K562 (cell line): Measurements from ENCODE around the gene MILR1. TPM values are rescaled to one million over a fixed set of nuclear protein-coding genes. Genes with fewer than 3 reads are reported as not detected.

Experiments
- ATAC-seq: fragments of 200-7000 bp; cut with Tn5 transposase; 3 replicates; pipeline ENCODE4 v1.9.1; 2020; ENCODE audit warnings: moderate library complexity
- BruUV-seq: library from RNA; stranded (reverse); fragments of 400-500 nt; replicated peaks from 2 replicates; lab custom pipeline; 2021; lab: Mats Ljungman, UMichigan
- CTCF ChIA-PET: fragments of 300-600 bp; formaldehyde crosslinking; extraction: SDS; loops from one replicate; lab custom pipeline; 2021; ENCODE audit warnings: low intra/inter-chr PET ratio; lab: Yijun Ruan, JAX
- POLR2A ChIA-PET: fragments of 300-600, 350-650 bp; sonication (Branson Sonifier 250); formaldehyde crosslinking; extraction: SDS; loops from one replicate; lab custom pipeline; 2021; ENCODE audit warnings: antibody characterized with exemption, inconsistent platforms; lab: Yijun Ruan, JAX
- DNase-seq, 4 experiments: peaks; one replicate each; pipeline versions ENCODE4 v3.0.0 to v3.0.0-alpha.2; 2011 to 2018; ENCODE audit warnings: low spot score in 3 of 4, mixed read lengths in 3 of 4; ENCODE audit errors: extremely low read depth in 1 of 4
- FAIRE-seq: peaks from 2 replicates; lab custom pipeline; 2011; peaks lifted over from hg19 to GRCh38; lab: Jason Lieb, UNC
- H2AFZ ChIP-seq: 2 replicates; pipeline ENCODE4 v1.6.0; 2011; ENCODE audit warnings: low read depth, low read length, control low read depth, inconsistent platforms
- H3K27ac ChIP-seq: fragments of 200-600 bp; 3 replicates; pipeline ENCODE4 v1.8.0; 2011; ENCODE audit warnings: low read depth, mild to moderate bottlenecking, control low read depth, inconsistent platforms, low read length, moderate library complexity, mixed read lengths; ENCODE audit errors: extremely low read depth
- H3K27me3 ChIP-seq, 2 experiments: fragments of 300-600 bp in 1 of 2; 2 replicates in 1 of 2; 3 replicates in 1 of 2; pipeline versions ENCODE4 v1.6.0 to v1.8.0; 2011; ENCODE audit warnings: inconsistent platforms in 2 of 2, low read length in 2 of 2, mild to moderate bottlenecking in 1 of 2, mixed read lengths in 1 of 2, moderate library complexity in 1 of 2; ENCODE audit not compliant: control insufficient read depth in 2 of 2, insufficient read depth in 2 of 2
- H3K36me3 ChIP-seq: fragments of 300-600 bp; 3 replicates; pipeline ENCODE4 v1.8.0; 2011; ENCODE audit warnings: mild to moderate bottlenecking, low read length, inconsistent platforms; ENCODE audit not compliant: control insufficient read depth, insufficient read depth
- H3K4me1 ChIP-seq, 2 experiments: fragments of 200-600 bp in 1 of 2; replicated peaks in 1 of 2; 2 replicates in 1 of 2; 3 replicates in 1 of 2; pipeline versions ENCODE4 v1.5.1 to v1.8.0; 2011; ENCODE audit warnings: inconsistent platforms in 2 of 2, low read length in 2 of 2, mild to moderate bottlenecking in 1 of 2, mixed read lengths in 1 of 2, moderate library complexity in 1 of 2; ENCODE audit not compliant: control insufficient read depth in 2 of 2, insufficient read depth in 2 of 2
- H3K4me2 ChIP-seq: 2 replicates; pipeline ENCODE4 v1.6.1; 2011; ENCODE audit warnings: low read length, control low read depth, inconsistent platforms, mixed read lengths; ENCODE audit not compliant: insufficient read depth
- H3K4me3 ChIP-seq: fragments of 200-600 bp; sonication (generic), shearing (Covaris generic); 2 replicates; pipeline ENCODE4 v1.5.1; 2016; ENCODE audit warnings: control low read depth, inconsistent platforms
- H3K79me2 ChIP-seq: fragments of 200-600 bp; 3 replicates; pipeline ENCODE4 v1.8.0; 2011; ENCODE audit warnings: low read length, inconsistent platforms; ENCODE audit not compliant: control insufficient read depth, insufficient read depth
- H3K9ac ChIP-seq, 2 experiments: 2 replicates each; pipeline versions ENCODE4 v1.6.0 to v1.6.1; 2011; ENCODE audit warnings: low read depth in 2 of 2, low read length in 2 of 2, control low read depth in 1 of 2, inconsistent platforms in 1 of 2, mild to moderate bottlenecking in 1 of 2, mixed read lengths in 1 of 2; ENCODE audit not compliant: insufficient read depth in 1 of 2
- H3K9me1 ChIP-seq: one replicate; pipeline ENCODE4 v1.6.0; 2011; ENCODE audit warnings: inconsistent platforms, mild to moderate bottlenecking, low read length, moderate library complexity; ENCODE audit not compliant: control insufficient read depth, insufficient read depth
- H3K9me3 ChIP-seq: replicated peaks from 2 replicates; pipeline ENCODE4 v1.5.1; 2011; ENCODE audit warnings: low read depth, low read length, inconsistent platforms; ENCODE audit not compliant: control insufficient read depth, insufficient read depth
- H4K20me1 ChIP-seq: replicated peaks from 2 replicates; pipeline ENCODE4 v1.6.1; 2011; ENCODE audit warnings: low read length, inconsistent platforms, mixed read lengths; ENCODE audit not compliant: control insufficient read depth, insufficient read depth
- HNRNPUL1 ChIP-seq: fragments of 200-400 bp; formaldehyde crosslinking; IDR thresholded peaks from 2 replicates; pipeline ENCODE4 v1.6.1; 2017; ENCODE audit warnings: low read length
- ZEB2 ChIP-seq: fragments of 450-650 bp; IDR thresholded peaks from 2 replicates; pipeline ENCODE4 v1.6.1; 2016
- WGBS: fragments of 100-300 bp; shearing (Covaris generic); methylation state at CpG from one replicate; pipeline ENCODE4 v1.1.6; 2016; ENCODE audit warnings: low coverage, mixed read lengths; ENCODE audit not compliant: insufficient coverage; ENCODE audit errors: missing lambda C conversion rate; 5-methylcytosine and 5-hydroxymethylcytosine counted together
- in situ Hi-C: fragments of 300-500 bp; cut with MboI; formaldehyde crosslinking; loops from 4 replicates; pipeline ENCODE4 v1.15.0; 2018; ENCODE audit warnings: inconsistent platforms, mixed read lengths
- intact Hi-C: fragments of 100-400 bp; cut with micrococcal nuclease; formaldehyde crosslinking; loops from 2 replicates; pipeline ENCODE4 v1.14.2; 2022
- polyA plus RNA-seq, 8 experiments: library from polyadenylated mRNA; depleted of rRNA in 4 of 8; stranded (reverse) in 5 of 8; unstranded in 3 of 8; fragments of >200 nt; fragmentation: Nextera tagmentation in 2 of 8; fragmentation: Illumina TruSeq in 1 of 8; extraction: Ambion mirVana in 2 of 8; extraction: Trizol in 1 of 8; gene quantifications; 2 replicates each; pipeline versions ENCODE4 v1.2.1 to v1.2.3, GENCODE V29; 2011 to 2014; ENCODE audit warnings: inconsistent platforms in 1 of 8, missing spikeins in 1 of 8
- total RNA-seq, 7 experiments: library from RNA; depleted of rRNA in 6 of 7; stranded (reverse); fragments of >200 nt in 6 of 7; fragmentation: Illumina TruSeq in 2 of 7; extraction: Trizol in 2 of 7; gene quantifications; 2 replicates each; pipeline versions ENCODE4 v1.2.1 to v1.2.3, GENCODE V29; 2011 to 2021; ENCODE audit warnings: low replicate concordance in 1 of 7
- TF ChIP-seq, protein P1 (sequence below), 2 experiments: fragments of 450-650 bp; IDR thresholded peaks; 2 replicates each; pipeline ENCODE4 v1.6.1; 2018; ENCODE audit warnings: mild to moderate bottlenecking in 2 of 2, low read depth in 1 of 2; ENCODE audit not compliant: partially characterized antibody in 2 of 2

Gene MILR1
- total and polyA plus RNA-seq, 9 of the 15 experiments (the other 6 are each of a cell fraction or from before 2014, with no cell fraction given) = 3.8 to 14.1 (median 7.1) TPM

GRCh38 chr17:64503341-64503740, 54.4 kb downstream of the MILR1 start:
- TF ChIP-seq ZEB2 (no peak), HNRNPUL1 (0 out of 2 replicates have a peak, but pooled peaks have one; percentile 54)
- TF ChIP-seq, protein P1, sequence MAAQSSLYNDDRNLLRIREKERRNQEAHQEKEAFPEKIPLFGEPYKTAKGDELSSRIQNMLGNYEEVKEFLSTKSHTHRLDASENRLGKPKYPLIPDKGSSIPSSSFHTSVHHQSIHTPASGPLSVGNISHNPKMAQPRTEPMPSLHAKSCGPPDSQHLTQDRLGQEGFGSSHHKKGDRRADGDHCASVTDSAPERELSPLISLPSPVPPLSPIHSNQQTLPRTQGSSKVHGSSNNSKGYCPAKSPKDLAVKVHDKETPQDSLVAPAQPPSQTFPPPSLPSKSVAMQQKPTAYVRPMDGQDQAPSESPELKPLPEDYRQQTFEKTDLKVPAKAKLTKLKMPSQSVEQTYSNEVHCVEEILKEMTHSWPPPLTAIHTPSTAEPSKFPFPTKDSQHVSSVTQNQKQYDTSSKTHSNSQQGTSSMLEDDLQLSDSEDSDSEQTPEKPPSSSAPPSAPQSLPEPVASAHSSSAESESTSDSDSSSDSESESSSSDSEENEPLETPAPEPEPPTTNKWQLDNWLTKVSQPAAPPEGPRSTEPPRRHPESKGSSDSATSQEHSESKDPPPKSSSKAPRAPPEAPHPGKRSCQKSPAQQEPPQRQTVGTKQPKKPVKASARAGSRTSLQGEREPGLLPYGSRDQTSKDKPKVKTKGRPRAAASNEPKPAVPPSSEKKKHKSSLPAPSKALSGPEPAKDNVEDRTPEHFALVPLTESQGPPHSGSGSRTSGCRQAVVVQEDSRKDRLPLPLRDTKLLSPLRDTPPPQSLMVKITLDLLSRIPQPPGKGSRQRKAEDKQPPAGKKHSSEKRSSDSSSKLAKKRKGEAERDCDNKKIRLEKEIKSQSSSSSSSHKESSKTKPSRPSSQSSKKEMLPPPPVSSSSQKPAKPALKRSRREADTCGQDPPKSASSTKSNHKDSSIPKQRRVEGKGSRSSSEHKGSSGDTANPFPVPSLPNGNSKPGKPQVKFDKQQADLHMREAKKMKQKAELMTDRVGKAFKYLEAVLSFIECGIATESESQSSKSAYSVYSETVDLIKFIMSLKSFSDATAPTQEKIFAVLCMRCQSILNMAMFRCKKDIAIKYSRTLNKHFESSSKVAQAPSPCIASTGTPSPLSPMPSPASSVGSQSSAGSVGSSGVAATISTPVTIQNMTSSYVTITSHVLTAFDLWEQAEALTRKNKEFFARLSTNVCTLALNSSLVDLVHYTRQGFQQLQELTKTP (IDR thresholded peaks at IDR 0.05; ENCODE audit: low read depth in 1 of 2, partially characterized antibody in 2 of 2) = no peak
- DNase-seq = no peak
- intact Hi-C loops (loop anchor here (10.0 kb wide), 1 partner anchor 231 kb away; no protein-coding TSS in a partner anchor), in situ Hi-C loops (no loop called here)
- peaks cover 77% of the 10 kb centered on the region for H3K36me3 ChIP-seq
- CTCF ChIA-PET = no interaction called here
- H3K27me3 ChIP-seq = no peaks in the 10 kb centered on the region
- H2AFZ ChIP-seq = no peak overlapping the region
- H4K20me1 ChIP-seq = peaks cover 30% of the 10 kb centered on the region
- peaks cover 80% of the 10 kb centered on the region for H3K79me2 ChIP-seq
- H3K9me1 ChIP-seq = no peaks in the 10 kb centered on the region
- no peak overlapping the region for H3K27ac ChIP-seq
- peaks cover 6 to 13% of the 10 kb centered on the region in 2 experiments; a peak in 3 of 5 replicates for H3K4me1 ChIP-seq
- WGBS = 97% methylated on average over 5 of the region's 5 CpGs
- no peak overlapping the region for H3K9ac ChIP-seq
- no peak overlapping the region for H3K4me3 ChIP-seq
- POLR2A ChIA-PET = interaction anchor here (1.0 to 5.2 kb wide), 9 partner anchors 7 to 206 kb away, joined by 3 to 114 read pairs (median 4); partner anchors contain the start of gene POLG2
- BruUV-seq = no TSS peak
- no peak overlapping the region for H3K4me2 ChIP-seq
- no peak for ATAC-seq
- FAIRE-seq = no peak
- no peaks in the 10 kb centered on the region for H3K9me3 ChIP-seq
